GM10248 (cell line): Measurements from ENCODE around the gene MFSD11.

Experiments
- CTCF ChIA-PET: fragments of 300-600 bp; sonication (Branson Sonifier 250); formaldehyde crosslinking; extraction: SDS; loops from one replicate; lab custom pipeline; 2021; ENCODE audit warnings: antibody characterized with exemption; lab: Yijun Ruan, JAX
- POLR2A ChIA-PET: fragments of 350-650 bp; sonication (Branson Sonifier 250); formaldehyde crosslinking; extraction: SDS; loops from one replicate; lab custom pipeline; 2020; ENCODE audit warnings: antibody characterized with exemption; lab: Yijun Ruan, JAX
- DNase-seq: peaks from one replicate; pipeline ENCODE4 v3.0.0; 2012; ENCODE audit errors: extremely low spot score
- CTCF ChIP-seq: IDR thresholded peaks from 2 replicates; pipeline ENCODE4 v1.5.1; 2012; ENCODE audit warnings: mild to moderate bottlenecking, low read depth; ENCODE audit errors: extremely low read depth, missing control alignments, control extremely low read depth

The MFSD11 gene

GRCh38 chr17:76733618-76733957, 4.3 kb upstream of the MFSD11 start:
- POLR2A ChIA-PET = no interaction called here
- CTCF ChIA-PET = no interaction called here
- no peak for DNase-seq
- TF ChIP-seq CTCF = no peak

GRCh38 chr17:76734080-76734840, 3.7 kb upstream of the MFSD11 start:
- TF ChIP-seq CTCF = no peak
- no peak for DNase-seq
- ChIA-PET POLR2A (interaction anchor here (0.6 kb wide), 2 partner anchors 16 to 279 kb away, joined by 3 read pairs; no protein-coding TSS in a partner anchor), CTCF (no interaction called here)

GRCh38 chr17:76735006-76735405, 2.9 kb upstream of the MFSD11 start:
- DNase-seq = no peak
- ChIA-PET CTCF (interaction anchor here (1.0 kb wide), 1 partner anchor 9 kb away, joined by 3 read pairs; the partner anchor contains the start of gene JMJD6), POLR2A (interaction anchor here (0.6 to 0.7 kb wide), 2 partner anchors 10 to 280 kb away, joined by 3 read pairs; no protein-coding TSS in a partner anchor)
- TF ChIP-seq CTCF = no peak

DNA sequence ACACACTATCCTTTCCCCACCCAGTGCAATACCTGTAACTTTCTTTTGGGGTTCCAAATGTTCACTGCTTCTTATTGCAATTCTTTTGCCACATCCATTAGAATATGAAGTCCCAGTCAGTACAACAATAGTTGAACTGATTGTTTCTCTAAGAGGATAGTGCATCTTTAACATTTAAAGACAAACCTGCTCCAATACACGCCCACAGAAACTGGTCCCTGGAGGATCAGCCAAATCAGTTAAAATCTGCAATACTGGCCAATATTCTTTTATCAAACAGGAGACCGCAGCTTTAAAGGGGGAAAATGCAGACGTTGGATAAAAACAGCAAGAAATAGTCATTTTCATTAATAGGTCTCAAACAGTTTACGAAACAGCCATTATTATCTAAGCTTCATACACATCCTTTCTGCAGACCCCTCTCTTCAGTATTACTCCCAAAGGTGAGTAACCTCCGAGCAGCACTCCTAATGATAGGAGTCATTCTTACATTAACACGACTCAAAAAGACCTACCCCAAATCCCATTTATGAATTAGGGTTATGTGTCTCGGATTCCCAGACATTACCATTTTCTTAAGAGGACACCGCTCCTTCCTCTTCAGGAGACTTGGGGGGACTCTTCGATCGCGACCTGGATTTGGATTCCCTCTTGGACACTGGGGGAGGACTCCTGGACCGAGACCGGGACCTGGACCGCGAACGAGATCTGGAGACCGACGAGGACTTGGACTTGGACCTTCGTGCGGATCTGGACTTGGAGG, 2.2 kb upstream of the MFSD11 start:
- CTCF ChIA-PET = interaction anchor here (1.0 to 3.0 kb wide), 2 partner anchors 8 to 10 kb away, joined by 3 to 13 read pairs; partner anchors contain the start of gene JMJD6
- POLR2A ChIA-PET = interaction anchor here (0.5 to 3.4 kb wide), 4 partner anchors 8 to 615 kb away, joined by 3 to 58 read pairs (median 3); partner anchors contain the start of genes JMJD6 and METTL23
- no peak for TF ChIP-seq CTCF
- no peak for DNase-seq

GRCh38 chr17:76736349-76737081, 1.4 kb upstream of the MFSD11 start:
- CTCF ChIA-PET = interaction anchor here (0.8 to 3.0 kb wide), 2 partner anchors 9 to 20 kb away, joined by 3 to 13 read pairs; no protein-coding TSS in a partner anchor
- DNase-seq = peak; percentile 59
- no peak for TF ChIP-seq CTCF
- POLR2A ChIA-PET = interaction anchor here (0.5 to 3.4 kb wide), 6 partner anchors 9 to 1489 kb away, joined by 3 to 58 read pairs (median 5); partner anchors contain the start of genes JMJD6 and METTL23
